Suprapubic skin (tissue), 3 donors: ENCODE results near the gene HFM1.

Experiments used
- CTCF ChIP-seq, 2 donors: fragments of 200-600 bp in 1 of 2; fragments of 450-650 bp in 1 of 2; sonication (generic) in 1 of 2; IDR thresholded peaks; one replicate each; pipeline ENCODE4 v1.5.1; 2016 to 2019; ENCODE audit warnings: antibody characterized with exemption in 2 of 2, mild to moderate bottlenecking in 1 of 2, moderate library complexity in 1 of 2
- POLR2AphosphoS5 ChIP-seq, 3 donors: sonication (generic); formaldehyde crosslinking; IDR thresholded peaks; one replicate each; pipeline ENCODE4 v1.6.1; 2017; ENCODE audit warnings: antibody characterized with exemption in 3 of 3

GRCh38 chr1:91245435-91245834 is 159.2 kb downstream of the HFM1 start:
- TF ChIP-seq POLR2AphosphoS5 (IDR thresholded peaks at IDR 0.05) (no peak), CTCF (IDR thresholded peaks at IDR 0.05) (no peak)
